GM19035 (cell line): ENCODE measurements around the gene METTL6.
A peak's percentile ranks its signal among the peaks of the same experiment; 100 is the strongest.
"Not testable (repeated sequence)": the region's sequence is repeated elsewhere in the genome, so short reads cannot be mapped to it uniquely, and the experiment has no call there.

Experiments
- ATAC-seq: cut with Tn5 transposase; IDR thresholded peaks from one replicate; pipeline ENCODE4 v1.9.1; 2021; ENCODE audit not compliant: unreplicated experiment

METTL6 gene

GRCh38 chr3:15427182-15427880, at the start of gene METTL6, which contains the start of gene EAF1:
METTL6 (minus strand) TSS chr3:15427544; CDS start chr3:15426511, 1,033 bp downstream.
EAF1 (plus strand) TSS chr3:15427598; CDS start chr3:15427780, 182 bp downstream.
- peak; percentile 88 for ATAC-seq

GRCh38 chr3:15476378-15476777, 49.0 kb upstream of the METTL6 start:
- no peak for ATAC-seq

GRCh38 chr3:15475161-15475560, 47.8 kb upstream of the METTL6 start:
- no peak for ATAC-seq

GRCh38 chr3:15471861-15472260, 44.5 kb upstream of the METTL6 start:
- no peak for ATAC-seq

GRCh38 chr3:15470849-15471248, 43.5 kb upstream of the METTL6 start:
- no peak for ATAC-seq

GRCh38 chr3:15470261-15470660, 42.9 kb upstream of the METTL6 start:
- ATAC-seq = no peak

- ATAC-seq = no peak
These were observed 40.2 kb upstream of the METTL6 start for GRCh38 chr3:15467227-15468181.

GRCh38 chr3:15465876-15466585, 38.7 kb upstream of the METTL6 start:
- ATAC-seq = no peak

GRCh38 chr3:15462451-15462850, 35.1 kb upstream of the METTL6 start:
- ATAC-seq = no peak

GRCh38 chr3:15460891-15461531, 33.7 kb upstream of the METTL6 start:
- no peak for ATAC-seq

GRCh38 chr3:15458212-15458780, 31.0 kb upstream of the METTL6 start:
- no peak for ATAC-seq

- ATAC-seq = not testable (repeated sequence)
These were observed 29.6 kb upstream of the METTL6 start for GRCh38 chr3:15456915-15457314.

- ATAC-seq = no peak
These were observed 29.0 kb upstream of the METTL6 start for GRCh38 chr3:15456321-15456720.

- no peak for ATAC-seq
These were observed 28.4 kb upstream of the METTL6 start for GRCh38 chr3:15455756-15456155.

- no peak for ATAC-seq
These were observed 27.6 kb upstream of the METTL6 start for GRCh38 chr3:15454965-15455364.

- no peak for ATAC-seq
These were observed 26.8 kb upstream of the METTL6 start for GRCh38 chr3:15453991-15454625.

GRCh38 chr3:15453501-15453900, 26.2 kb upstream of the METTL6 start:
- no peak for ATAC-seq

- ATAC-seq = no peak
These were observed 25.6 kb upstream of the METTL6 start for GRCh38 chr3:15452961-15453360.

- no peak for ATAC-seq
These were observed 24.8 kb upstream of the METTL6 start for GRCh38 chr3:15452156-15452555.
